Peyer's patch (tissue), 4 donors: ENCODE results near the gene STIL.

Source experiments
- POLR2A ChIP-seq, 2 donors: fragments of 450-650 bp; IDR thresholded peaks; one replicate each; pipeline ENCODE4 v1.5.1; 2017; ENCODE audit warnings: antibody characterized with exemption in 2 of 2, mild to moderate bottlenecking in 2 of 2, moderate library complexity in 2 of 2
- TF ChIP-seq, protein P1 (sequence below), 6 experiments: fragments of 450-650 bp in 4 of 6; fragments of 200-600 bp in 2 of 6; sonication (generic) in 1 of 6; IDR thresholded peaks; one replicate each; pipeline ENCODE4 v1.5.1; 2017 to 2019; ENCODE audit warnings: antibody characterized with exemption in 6 of 6, mild to moderate bottlenecking in 3 of 6, moderate library complexity in 1 of 6

- TF ChIP-seq, protein P1, sequence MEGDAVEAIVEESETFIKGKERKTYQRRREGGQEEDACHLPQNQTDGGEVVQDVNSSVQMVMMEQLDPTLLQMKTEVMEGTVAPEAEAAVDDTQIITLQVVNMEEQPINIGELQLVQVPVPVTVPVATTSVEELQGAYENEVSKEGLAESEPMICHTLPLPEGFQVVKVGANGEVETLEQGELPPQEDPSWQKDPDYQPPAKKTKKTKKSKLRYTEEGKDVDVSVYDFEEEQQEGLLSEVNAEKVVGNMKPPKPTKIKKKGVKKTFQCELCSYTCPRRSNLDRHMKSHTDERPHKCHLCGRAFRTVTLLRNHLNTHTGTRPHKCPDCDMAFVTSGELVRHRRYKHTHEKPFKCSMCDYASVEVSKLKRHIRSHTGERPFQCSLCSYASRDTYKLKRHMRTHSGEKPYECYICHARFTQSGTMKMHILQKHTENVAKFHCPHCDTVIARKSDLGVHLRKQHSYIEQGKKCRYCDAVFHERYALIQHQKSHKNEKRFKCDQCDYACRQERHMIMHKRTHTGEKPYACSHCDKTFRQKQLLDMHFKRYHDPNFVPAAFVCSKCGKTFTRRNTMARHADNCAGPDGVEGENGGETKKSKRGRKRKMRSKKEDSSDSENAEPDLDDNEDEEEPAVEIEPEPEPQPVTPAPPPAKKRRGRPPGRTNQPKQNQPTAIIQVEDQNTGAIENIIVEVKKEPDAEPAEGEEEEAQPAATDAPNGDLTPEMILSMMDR (IDR thresholded peaks at IDR 0.05) = no peak
- no peak for TF ChIP-seq POLR2A (IDR thresholded peaks at IDR 0.05)
Measured at GRCh38 chr1:47229031-47229885, 84.7 kb downstream of the STIL start.
